H9 (cell line): Measurements from ENCODE around the gene HAVCR1. TPM values are rescaled to one million over a fixed set of nuclear protein-coding genes. Genes with fewer than 3 reads are reported as not detected.

Source experiments
- DNase-seq: peaks from one replicate; pipeline ENCODE4 v3.0.0-alpha.2; 2017
- H2AFZ ChIP-seq: one replicate; pipeline ENCODE4 v1.6.1; 2013; ENCODE audit warnings: mild to moderate bottlenecking, low read length, control low read depth, moderate library complexity
- H2AK5ac ChIP-seq: 2 replicates; pipeline ENCODE4 v1.6.1; 2013; ENCODE audit warnings: low read length, control low read depth, mixed read lengths; ENCODE audit not compliant: insufficient read length
- H2BK120ac ChIP-seq: one replicate; pipeline ENCODE4 v1.6.1; 2013; ENCODE audit warnings: low read depth, mild to moderate bottlenecking, low read length, control low read depth, inconsistent platforms; ENCODE audit not compliant: poor library complexity, severe bottlenecking
- H2BK12ac ChIP-seq: 2 replicates; pipeline ENCODE4 v1.6.1; 2013; ENCODE audit warnings: low read length, control low read depth, mixed read lengths, low read depth; ENCODE audit not compliant: insufficient read length
- H2BK15ac ChIP-seq: 2 replicates; pipeline ENCODE4 v1.6.1; 2013; ENCODE audit warnings: low read depth, low read length, control low read depth
- H2BK20ac ChIP-seq: one replicate; pipeline ENCODE4 v1.6.1; 2013; ENCODE audit warnings: low read depth, mild to moderate bottlenecking, low read length, control low read depth, inconsistent platforms; ENCODE audit not compliant: poor library complexity, severe bottlenecking
- H2BK5ac ChIP-seq: 2 replicates; pipeline ENCODE4 v1.6.1; 2013; ENCODE audit warnings: low read length, control low read depth, mixed read lengths; ENCODE audit not compliant: insufficient read length
- H3K14ac ChIP-seq: 2 replicates; pipeline ENCODE4 v1.6.1; 2013; ENCODE audit warnings: low read length, control low read depth; ENCODE audit not compliant: insufficient read depth
- H3K18ac ChIP-seq: 2 replicates; pipeline ENCODE4 v1.6.1; 2013; ENCODE audit warnings: low read depth, mild to moderate bottlenecking, mixed read lengths, low read length, control low read depth; ENCODE audit not compliant: insufficient read length
- H3K23ac ChIP-seq: 2 replicates; pipeline ENCODE4 v1.6.1; 2013; ENCODE audit warnings: low read length, control low read depth, mixed read lengths, low read depth; ENCODE audit not compliant: insufficient read length
- H3K23me2 ChIP-seq: 2 replicates; pipeline ENCODE4 v1.6.1; 2013; ENCODE audit warnings: low read depth, mild to moderate bottlenecking, mixed read lengths, low read length, control low read depth; ENCODE audit not compliant: insufficient read length, poor library complexity, severe bottlenecking
- H3K27ac ChIP-seq: 2 replicates; pipeline ENCODE4 v1.5.1; 2013; ENCODE audit warnings: low read length, control low read depth, mixed read lengths, low read depth; ENCODE audit not compliant: insufficient read length
- H3K27me3 ChIP-seq: 2 replicates; pipeline ENCODE4 v1.6.1; 2013; ENCODE audit warnings: low read length, control low read depth, inconsistent platforms; ENCODE audit not compliant: insufficient read depth
- H3K4ac ChIP-seq: 2 replicates; pipeline ENCODE4 v1.6.1; 2013; ENCODE audit warnings: low read depth, mild to moderate bottlenecking, control low read depth, inconsistent platforms, low read length, moderate library complexity
- H3K4me1 ChIP-seq: 2 replicates; pipeline ENCODE4 v1.6.1; 2013; ENCODE audit warnings: low read length, control low read depth, inconsistent platforms; ENCODE audit not compliant: insufficient read depth
- H3K4me2 ChIP-seq: 2 replicates; pipeline ENCODE4 v1.6.1; 2013; ENCODE audit warnings: low read length, control low read depth, mixed read lengths; ENCODE audit not compliant: insufficient read length, insufficient read depth
- H3K56ac ChIP-seq: 2 replicates; pipeline ENCODE4 v1.6.1; 2013; ENCODE audit warnings: low read depth, mild to moderate bottlenecking, mixed read lengths, low read length, control low read depth; ENCODE audit not compliant: insufficient read length
- H3K79me1 ChIP-seq: 2 replicates; pipeline ENCODE4 v1.6.1; 2013; ENCODE audit warnings: low read depth, mild to moderate bottlenecking, moderate library complexity, low read length, control low read depth, inconsistent platforms; ENCODE audit not compliant: insufficient read depth, poor library complexity, severe bottlenecking
- H3K79me2 ChIP-seq: 2 replicates; pipeline ENCODE4 v1.6.1; 2013; ENCODE audit warnings: low read length, control low read depth, inconsistent platforms; ENCODE audit not compliant: insufficient read depth
- H3K9ac ChIP-seq: 2 replicates; pipeline ENCODE4 v1.6.1; 2013; ENCODE audit warnings: low read length, control low read depth, mixed read lengths; ENCODE audit not compliant: insufficient read length; ENCODE audit errors: extremely low read depth
- H3K9me3 ChIP-seq: one replicate; pipeline ENCODE4 v1.6.1; 2013; ENCODE audit warnings: low read depth, low read length, inconsistent platforms; ENCODE audit not compliant: control insufficient read depth
- H3T11ph ChIP-seq: one replicate; pipeline ENCODE4 v1.6.1; 2013; ENCODE audit warnings: mild to moderate bottlenecking, low read length, control low read depth, inconsistent platforms
- H4K20me1 ChIP-seq: one replicate; pipeline ENCODE4 v1.6.1; 2013; ENCODE audit not compliant: control insufficient read depth, insufficient read length, insufficient read depth
- H4K5ac ChIP-seq: 2 replicates; pipeline ENCODE4 v1.6.1; 2013; ENCODE audit warnings: low read depth, mild to moderate bottlenecking, mixed read lengths, low read length, control low read depth; ENCODE audit not compliant: insufficient read length
- H4K8ac ChIP-seq: replicated peaks from 2 replicates; pipeline ENCODE4 v1.6.1; 2013; ENCODE audit warnings: low read length, control low read depth, mixed read lengths, low read depth; ENCODE audit not compliant: insufficient read length
- H4K91ac ChIP-seq: 2 replicates; pipeline ENCODE4 v1.6.1; 2013; ENCODE audit warnings: low read depth, mild to moderate bottlenecking, moderate library complexity, mixed read lengths, low read length, control low read depth; ENCODE audit not compliant: insufficient read length
- H3K27ac Mint-ChIP-seq, 3 experiments: 2 replicates in 2 of 3; 3 replicates in 1 of 3; pipeline ENCODE4 v1.8.0; 2020 to 2021; ENCODE audit warnings: mixed read lengths in 3 of 3, mild to moderate bottlenecking in 1 of 3, moderate library complexity in 1 of 3
- H3K27me3 Mint-ChIP-seq: 2 replicates; pipeline ENCODE4 v1.8.0; 2021; ENCODE audit warnings: low read depth, mild to moderate bottlenecking, moderate library complexity, mixed read lengths
- H3K36me3 Mint-ChIP-seq, 3 experiments: 2 replicates in 2 of 3; 3 replicates in 1 of 3; pipeline ENCODE4 v1.8.0; 2020 to 2021; ENCODE audit warnings: low read depth in 3 of 3, mixed read lengths in 3 of 3; ENCODE audit not compliant: insufficient read depth in 1 of 3
- H3K4me1 Mint-ChIP-seq, 2 experiments: 2 replicates each; pipeline ENCODE4 v1.8.0; 2020; ENCODE audit warnings: mixed read lengths in 2 of 2
- H3K4me3 Mint-ChIP-seq, 2 experiments: 2 replicates in 1 of 2; 3 replicates in 1 of 2; pipeline ENCODE4 v1.8.0; 2020 to 2021; ENCODE audit warnings: mild to moderate bottlenecking in 2 of 2, mixed read lengths in 2 of 2, moderate library complexity in 1 of 2
- H3K9me3 Mint-ChIP-seq, 2 experiments: 2 replicates in 1 of 2; 3 replicates in 1 of 2; pipeline ENCODE4 v1.8.0; 2020; ENCODE audit warnings: mild to moderate bottlenecking in 2 of 2, mixed read lengths in 2 of 2, moderate library complexity in 1 of 2
- CTCF ChIP-seq: fragments of 200-600 bp; sonication (generic); conservative IDR thresholded peaks from 3 replicates; pipeline ENCODE4 v1.8.0; 2021; ENCODE audit warnings: antibody characterized with exemption, mild to moderate bottlenecking
- WGBS: extraction: QIAGEN DNeasy Blood & Tissue Kit; methylation state at CpG from one replicate; pipeline ENCODE4 v1.1.7; 2013; ENCODE audit warnings: missing lambda C conversion rate, low lambda C conversion rate, mixed read lengths; ENCODE audit not compliant: insufficient read length; ENCODE audit errors: extremely low coverage; 5-methylcytosine and 5-hydroxymethylcytosine counted together
- total RNA-seq: library from RNA; stranded (reverse); gene quantifications from 2 replicates; pipeline ENCODE4 v1.2.1, GENCODE V29; 2021

Gene HAVCR1
- total RNA-seq, 1 experiment from 2014 or later, result not detected

- Histone ChIP-seq H3K56ac (no peak overlapping the region), H3K9me3 (no peaks in the 10 kb centered on the region), H3K4me2 (no peak overlapping the region), H2BK20ac (no peak overlapping the region), H3K9ac (no peak overlapping the region), H3K27ac (no peak overlapping the region), H4K91ac (no peak overlapping the region), H3K27me3 (no peaks in the 10 kb centered on the region), H3K79me2 (no peaks in the 10 kb centered on the region), H3K23ac (no peak overlapping the region), H2BK15ac (no peak overlapping the region), H3K14ac (no peak overlapping the region), H3K79me1 (no peaks in the 10 kb centered on the region), H4K5ac (no peak overlapping the region), H3K18ac (no peak overlapping the region), H4K20me1 (no peaks in the 10 kb centered on the region), H3K4me1 (no peaks in the 10 kb centered on the region), H3K4ac (no peak overlapping the region), H3K23me2 (no peaks in the 10 kb centered on the region), H2BK120ac (no peak overlapping the region), H4K8ac (no peak overlapping the region), H3T11ph (no peak overlapping the region), H2AK5ac (no peak overlapping the region), H2AFZ (no peak overlapping the region), H2BK5ac (no peak overlapping the region), H2BK12ac (no peak overlapping the region)
- WGBS, result no CpG with 5 or more reads among the region's 5 CpGs
- no peak for TF ChIP-seq CTCF
- H3K27me3 Mint-ChIP-seq, result peaks cover 2% of the 10 kb centered on the region; the same call in 1 of the 2 replicates
- H3K9me3 Mint-ChIP-seq, result no peaks in the 10 kb centered on the region; a peak in 1 of 5 replicates
- no peak overlapping the region for H3K4me3 Mint-ChIP-seq
- no peak overlapping the region; a peak in 1 of 7 replicates for H3K27ac Mint-ChIP-seq
- H3K4me1 Mint-ChIP-seq, result peaks cover 0 to 4% of the 10 kb centered on the region in 2 experiments; a peak in 1 of 4 replicates
- H3K36me3 Mint-ChIP-seq, result no peaks in the 10 kb centered on the region
- no peak for DNase-seq
Observed at GRCh38 chr5:157068785-157069184, 9.9 kb upstream of the HAVCR1 start.
